GM18498 (cell line): ENCODE data around the gene ABI3BP.

Experiments
- ATAC-seq: cut with Tn5 transposase; IDR thresholded peaks from one replicate; pipeline ENCODE4 v1.9.1; 2021; ENCODE audit warnings: mild to moderate bottlenecking, moderate library complexity; ENCODE audit not compliant: unreplicated experiment

ABI3BP gene

GRCh38 chr3:100988080-100988479 is 5.1 kb downstream of the ABI3BP start:
- ATAC-seq = no peak

GRCh38 chr3:100984308-100984707 is 8.9 kb downstream of the ABI3BP start:
- ATAC-seq = no peak

- ATAC-seq = no peak
Observed at GRCh38 chr3:100982710-100983109, 10.5 kb downstream of the ABI3BP start.

- ATAC-seq = no peak
Observed at GRCh38 chr3:100981164-100981911, 11.9 kb downstream of the ABI3BP start.

GRCh38 chr3:100978011-100978659 is 15.1 kb downstream of the ABI3BP start:
- ATAC-seq = no peak

GRCh38 chr3:100976611-100977010 is 16.6 kb downstream of the ABI3BP start:
- no peak for ATAC-seq

- no peak for ATAC-seq
Observed at GRCh38 chr3:100975714-100976113, 17.5 kb downstream of the ABI3BP start.

- ATAC-seq = no peak
Observed at GRCh38 chr3:100973594-100973993, 19.6 kb downstream of the ABI3BP start.

- ATAC-seq = no peak
Observed at GRCh38 chr3:100972867-100973266, 20.4 kb downstream of the ABI3BP start.

GRCh38 chr3:100972301-100972844 is 20.8 kb downstream of the ABI3BP start:
- no peak for ATAC-seq

GRCh38 chr3:100971798-100972197 is 21.4 kb downstream of the ABI3BP start:
- no peak for ATAC-seq

- ATAC-seq = no peak
Observed at GRCh38 chr3:100970477-100970990, 22.7 kb downstream of the ABI3BP start.

GRCh38 chr3:100968932-100969906 is 24.0 kb downstream of the ABI3BP start:
- no peak for ATAC-seq

- no peak for ATAC-seq
Observed at GRCh38 chr3:100966807-100967206, 26.4 kb downstream of the ABI3BP start.

GRCh38 chr3:100966049-100966491 is 27.2 kb downstream of the ABI3BP start:
- ATAC-seq = no peak

GRCh38 chr3:100963041-100963440 is 30.2 kb downstream of the ABI3BP start:
- no peak for ATAC-seq

GRCh38 chr3:100957261-100957986 is 35.8 kb downstream of the ABI3BP start:
- no peak for ATAC-seq

GRCh38 chr3:100956276-100956675 is 36.9 kb downstream of the ABI3BP start:
- ATAC-seq = no peak

- no peak for ATAC-seq
Observed at GRCh38 chr3:100954990-100955389, 38.2 kb downstream of the ABI3BP start.
